ENCODE results near the gene GAPVD1.

Gene GAPVD1

GRCh38 chr9:125405938-125406809, 144.5 kb downstream of the GAPVD1 start:
- no peak for TF ChIP-seq CTCF (IDR thresholded peaks at IDR 0.05; ENCODE audit: low read depth, low read length, missing control alignments)
- DNase-seq (ENCODE audit: extremely low read depth, low read depth): no peak
- H3K4me3 ChIP-seq (replicated peaks; ENCODE audit: low read depth, low read length): no peak overlapping the region

- H3K4me3 ChIP-seq (replicated peaks; ENCODE audit: low read depth, low read length): no peak overlapping the region
- TF ChIP-seq CTCF (IDR thresholded peaks at IDR 0.05; ENCODE audit: low read depth, low read length, missing control alignments): no peak
- no peak for DNase-seq (ENCODE audit: extremely low read depth, low read depth)
These were observed 145.1 kb downstream of the GAPVD1 start for GRCh38 chr9:125406810-125407087.

- DNase-seq (ENCODE audit: extremely low read depth, low read depth): no peak
- peak overlapping the region; percentile 48 for H3K4me3 ChIP-seq (replicated peaks; ENCODE audit: low read depth, low read length)
These were observed 145.9 kb downstream of the GAPVD1 start for GRCh38 chr9:125407432-125407973.

GRCh38 chr9:125407974-125408900, 146.6 kb downstream of the GAPVD1 start:
- peak; percentile 29 for DNase-seq (ENCODE audit: extremely low read depth, low read depth)
- H3K4me3 ChIP-seq (replicated peaks; ENCODE audit: low read depth, low read length): peak overlapping the region; percentile 48
- TF ChIP-seq CTCF (IDR thresholded peaks at IDR 0.05; ENCODE audit: low read depth, low read length, missing control alignments): peak; percentile 70

More at GRCh38 chr9:125407432-125407973, 145.9 kb downstream of the GAPVD1 start:
- no peak for TF ChIP-seq CTCF (IDR thresholded peaks at IDR 0.05; ENCODE audit: low read depth, low read length, missing control alignments)

- DNase-seq (ENCODE audit: extremely low read depth, low read depth): no peak
- no peak overlapping the region for H3K4me3 ChIP-seq (replicated peaks; ENCODE audit: low read depth, low read length)
- no peak for TF ChIP-seq CTCF (IDR thresholded peaks at IDR 0.05; ENCODE audit: low read depth, low read length, missing control alignments)
These were observed 147.6 kb downstream of the GAPVD1 start for GRCh38 chr9:125409217-125409636.

GRCh38 chr9:125409637-125410521, 148.3 kb downstream of the GAPVD1 start:
- DNase-seq (ENCODE audit: extremely low read depth, low read depth): peak; percentile 24
- TF ChIP-seq CTCF (IDR thresholded peaks at IDR 0.05; ENCODE audit: low read depth, low read length, missing control alignments): no peak
- H3K4me3 ChIP-seq (replicated peaks; ENCODE audit: low read depth, low read length): no peak overlapping the region
